GM12874 (cell line): ENCODE measurements around the gene SCGB3A1.

Experiments used
- TF ChIP-seq, protein P1 (sequence below): IDR thresholded peaks from 2 replicates; pipeline ENCODE4 v1.5.1; 2011; ENCODE audit warnings: low read depth, mild to moderate bottlenecking, control low read depth, low read length, moderate library complexity; ENCODE audit not compliant: insufficient read depth

SCGB3A1 gene

GRCh38 chr5:180607861-180608571, 16.7 kb upstream of the SCGB3A1 start:
- TF ChIP-seq, protein P1, sequence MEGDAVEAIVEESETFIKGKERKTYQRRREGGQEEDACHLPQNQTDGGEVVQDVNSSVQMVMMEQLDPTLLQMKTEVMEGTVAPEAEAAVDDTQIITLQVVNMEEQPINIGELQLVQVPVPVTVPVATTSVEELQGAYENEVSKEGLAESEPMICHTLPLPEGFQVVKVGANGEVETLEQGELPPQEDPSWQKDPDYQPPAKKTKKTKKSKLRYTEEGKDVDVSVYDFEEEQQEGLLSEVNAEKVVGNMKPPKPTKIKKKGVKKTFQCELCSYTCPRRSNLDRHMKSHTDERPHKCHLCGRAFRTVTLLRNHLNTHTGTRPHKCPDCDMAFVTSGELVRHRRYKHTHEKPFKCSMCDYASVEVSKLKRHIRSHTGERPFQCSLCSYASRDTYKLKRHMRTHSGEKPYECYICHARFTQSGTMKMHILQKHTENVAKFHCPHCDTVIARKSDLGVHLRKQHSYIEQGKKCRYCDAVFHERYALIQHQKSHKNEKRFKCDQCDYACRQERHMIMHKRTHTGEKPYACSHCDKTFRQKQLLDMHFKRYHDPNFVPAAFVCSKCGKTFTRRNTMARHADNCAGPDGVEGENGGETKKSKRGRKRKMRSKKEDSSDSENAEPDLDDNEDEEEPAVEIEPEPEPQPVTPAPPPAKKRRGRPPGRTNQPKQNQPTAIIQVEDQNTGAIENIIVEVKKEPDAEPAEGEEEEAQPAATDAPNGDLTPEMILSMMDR = no peak

- TF ChIP-seq, protein P1 = no peak
Observed at GRCh38 chr5:180606215-180606785, 15.0 kb upstream of the SCGB3A1 start.

- TF ChIP-seq, protein P1 = peak; percentile 80
Observed at GRCh38 chr5:180605554-180606214, 14.4 kb upstream of the SCGB3A1 start.

DNA sequence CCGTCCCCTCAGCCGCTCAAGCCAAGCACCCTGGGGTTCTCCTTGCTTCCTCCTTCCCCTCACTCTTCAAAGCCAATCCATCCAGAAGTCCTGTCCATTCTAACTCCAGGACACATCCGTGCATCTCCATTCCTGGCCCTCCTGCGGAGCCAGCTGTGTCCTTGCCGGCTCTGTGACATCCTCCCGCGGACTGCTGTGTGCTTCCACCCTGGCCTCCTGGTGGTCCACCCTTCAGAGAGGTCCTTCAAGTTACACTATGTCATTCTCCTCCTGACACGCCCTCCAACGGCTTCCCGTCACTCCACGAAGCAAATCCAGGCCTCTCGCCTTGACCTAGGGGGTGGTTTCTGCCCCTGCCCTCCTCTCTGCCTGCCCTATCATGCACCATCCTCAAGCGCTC, 13.0 kb upstream of the SCGB3A1 start:
- TF ChIP-seq, protein P1 = no peak

- TF ChIP-seq, protein P1 = no peak
Observed at GRCh38 chr5:180603076-180603594, 11.8 kb upstream of the SCGB3A1 start.

- TF ChIP-seq, protein P1 = no peak
Observed at GRCh38 chr5:180602481-180603075, 11.3 kb upstream of the SCGB3A1 start.
